ENCODE results near the gene DPYSL5.

DNA sequence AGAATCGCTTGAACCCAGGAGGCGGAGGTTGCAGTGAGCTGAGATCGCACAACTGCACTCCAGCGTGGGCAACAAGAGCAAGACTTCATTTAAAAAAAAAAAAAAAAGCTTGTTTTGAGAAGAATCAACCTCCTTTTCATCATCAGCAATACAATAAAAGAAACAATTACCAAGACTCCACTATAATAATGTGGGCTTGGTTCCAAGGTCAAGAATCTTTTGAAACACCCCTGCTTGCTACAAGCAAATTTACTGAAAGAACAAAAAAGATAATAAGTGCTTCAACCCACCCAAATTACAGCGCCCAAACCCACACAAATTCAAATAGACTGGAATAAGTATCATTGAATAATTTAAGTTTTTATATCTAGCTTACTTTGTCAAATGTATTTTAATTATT lies 88.9 kb downstream of the DPYSL5 start:
- TF ChIP-seq RNF2 (IDR thresholded peaks at IDR 0.05; ENCODE audit: borderline replicate concordance, low read depth) (no peak), RAD21 (conservative IDR thresholded peaks at IDR 0.05 in 1 of 2, IDR thresholded peaks at IDR 0.05 in 1 of 2) (no peak), JUN (IDR thresholded peaks at IDR 0.05) (no peak), NPAS2 (CRISPR knock-in tag; IDR thresholded peaks at IDR 0.05; ENCODE audit: borderline replicate concordance) (no peak), POLR2A (IDR thresholded peaks at IDR 0.05; ENCODE audit: low read length) (no peak), JUNB (IDR thresholded peaks at IDR 0.05) (no peak)
- TF ChIP-seq, protein P1, sequence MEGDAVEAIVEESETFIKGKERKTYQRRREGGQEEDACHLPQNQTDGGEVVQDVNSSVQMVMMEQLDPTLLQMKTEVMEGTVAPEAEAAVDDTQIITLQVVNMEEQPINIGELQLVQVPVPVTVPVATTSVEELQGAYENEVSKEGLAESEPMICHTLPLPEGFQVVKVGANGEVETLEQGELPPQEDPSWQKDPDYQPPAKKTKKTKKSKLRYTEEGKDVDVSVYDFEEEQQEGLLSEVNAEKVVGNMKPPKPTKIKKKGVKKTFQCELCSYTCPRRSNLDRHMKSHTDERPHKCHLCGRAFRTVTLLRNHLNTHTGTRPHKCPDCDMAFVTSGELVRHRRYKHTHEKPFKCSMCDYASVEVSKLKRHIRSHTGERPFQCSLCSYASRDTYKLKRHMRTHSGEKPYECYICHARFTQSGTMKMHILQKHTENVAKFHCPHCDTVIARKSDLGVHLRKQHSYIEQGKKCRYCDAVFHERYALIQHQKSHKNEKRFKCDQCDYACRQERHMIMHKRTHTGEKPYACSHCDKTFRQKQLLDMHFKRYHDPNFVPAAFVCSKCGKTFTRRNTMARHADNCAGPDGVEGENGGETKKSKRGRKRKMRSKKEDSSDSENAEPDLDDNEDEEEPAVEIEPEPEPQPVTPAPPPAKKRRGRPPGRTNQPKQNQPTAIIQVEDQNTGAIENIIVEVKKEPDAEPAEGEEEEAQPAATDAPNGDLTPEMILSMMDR (IDR thresholded peaks at IDR 0.05): no peak
- TF ChIP-seq, protein P2, sequence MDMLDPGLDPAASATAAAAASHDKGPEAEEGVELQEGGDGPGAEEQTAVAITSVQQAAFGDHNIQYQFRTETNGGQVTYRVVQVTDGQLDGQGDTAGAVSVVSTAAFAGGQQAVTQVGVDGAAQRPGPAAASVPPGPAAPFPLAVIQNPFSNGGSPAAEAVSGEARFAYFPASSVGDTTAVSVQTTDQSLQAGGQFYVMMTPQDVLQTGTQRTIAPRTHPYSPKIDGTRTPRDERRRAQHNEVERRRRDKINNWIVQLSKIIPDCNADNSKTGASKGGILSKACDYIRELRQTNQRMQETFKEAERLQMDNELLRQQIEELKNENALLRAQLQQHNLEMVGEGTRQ (IDR thresholded peaks at IDR 0.05): no peak

All from A549 (cell line).